BE2C (cell line): ENCODE measurements around the gene CMTM1.

Experiments used
- DNase-seq: peaks from one replicate; pipeline ENCODE4 v3.0.0-alpha.2; 2020
- H3K27me3 ChIP-seq: fragments of 250-450 bp; sonication (Bioruptor Pico); 2 replicates; pipeline ENCODE4 v1.5.1; 2020; ENCODE audit warnings: mild to moderate bottlenecking
- H3K36me3 ChIP-seq: fragments of 250-450 bp; sonication (Bioruptor Pico); 2 replicates; pipeline ENCODE4 v1.5.1; 2020; ENCODE audit warnings: mild to moderate bottlenecking
- H3K4me1 ChIP-seq: fragments of 250-450 bp; sonication (Bioruptor Pico); 2 replicates; pipeline ENCODE4 v1.5.1; 2020
- H3K4me3 ChIP-seq: 2 replicates; pipeline ENCODE4 v1.5.1; 2011; ENCODE audit warnings: low read depth, low read length
- H3K9me3 ChIP-seq: fragments of 250-450 bp; sonication (Bioruptor Pico); 2 replicates; pipeline ENCODE4 v1.5.1; 2020
- CTCF ChIP-seq: IDR thresholded peaks from 2 replicates; pipeline ENCODE4 v1.5.1; 2012; ENCODE audit warnings: mild to moderate bottlenecking, low read depth, low read length

Gene CMTM1

GRCh38 chr16:66596986-66597848 lies 31.0 kb downstream of the CMTM1 start:
- Histone ChIP-seq H3K4me1 (no peaks in the 10 kb centered on the region), H3K27me3 (no peaks in the 10 kb centered on the region), H3K4me3 (no peak overlapping the region), H3K36me3 (no peaks in the 10 kb centered on the region), H3K9me3 (no peaks in the 10 kb centered on the region)
- TF ChIP-seq CTCF, result no peak
- no peak for DNase-seq

DNA sequence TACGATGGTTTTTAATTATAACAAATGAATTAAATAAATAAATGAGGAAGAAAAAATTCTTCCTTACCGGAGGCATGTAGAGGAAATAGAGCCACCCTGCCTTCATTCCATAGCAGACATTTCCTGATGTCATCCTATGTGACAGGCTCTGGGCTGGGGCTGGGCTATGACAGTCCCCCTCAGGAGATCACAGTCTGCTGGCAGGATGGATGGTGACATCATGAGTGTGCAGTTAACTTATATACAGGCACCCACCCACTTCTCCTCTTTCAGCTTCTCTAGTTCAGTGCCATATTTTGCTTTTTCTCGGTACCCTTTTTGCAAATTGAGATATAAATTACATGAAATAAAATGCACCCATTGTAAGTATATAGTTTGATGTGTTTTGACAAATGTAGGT lies 31.9 kb downstream of the CMTM1 start:
- Histone ChIP-seq H3K4me3 (no peak overlapping the region), H3K36me3 (no peaks in the 10 kb centered on the region), H3K9me3 (no peaks in the 10 kb centered on the region), H3K4me1 (no peaks in the 10 kb centered on the region), H3K27me3 (no peaks in the 10 kb centered on the region)
- no peak for TF ChIP-seq CTCF
- DNase-seq, result no peak

- Histone ChIP-seq H3K9me3 (no peaks in the 10 kb centered on the region), H3K27me3 (no peaks in the 10 kb centered on the region), H3K36me3 (no peaks in the 10 kb centered on the region), H3K4me1 (no peaks in the 10 kb centered on the region), H3K4me3 (no peak overlapping the region)
- TF ChIP-seq CTCF, result no peak
- DNase-seq, result no peak
Measured at GRCh38 chr16:66599726-66600125, 33.5 kb downstream of the CMTM1 start.

GRCh38 chr16:66600477-66600876 lies 34.2 kb downstream of the CMTM1 start:
- Histone ChIP-seq H3K27me3 (no peaks in the 10 kb centered on the region), H3K4me3 (no peak overlapping the region), H3K9me3 (no peaks in the 10 kb centered on the region), H3K36me3 (no peaks in the 10 kb centered on the region), H3K4me1 (no peaks in the 10 kb centered on the region)
- no peak for TF ChIP-seq CTCF
- no peak for DNase-seq

DNA sequence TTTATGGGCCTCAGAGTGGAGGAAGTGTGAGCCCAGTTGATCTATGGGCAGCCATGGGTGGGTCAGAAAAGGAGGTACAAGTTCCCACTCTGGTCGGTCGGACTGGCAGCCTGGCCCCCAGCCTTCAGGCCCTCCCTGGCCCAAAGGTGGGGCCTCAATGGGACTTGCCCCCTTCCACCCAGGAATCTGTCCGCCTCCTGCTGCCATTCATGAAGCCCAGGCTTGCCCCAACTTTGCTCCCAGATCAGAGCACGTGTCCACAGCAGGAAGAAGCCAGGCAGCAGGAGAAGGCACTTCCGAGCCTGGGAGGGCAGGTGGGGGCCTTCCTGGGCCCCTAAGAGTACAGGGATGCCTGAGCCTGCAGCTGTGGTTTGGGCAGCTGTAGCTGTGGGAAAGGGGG lies 35.2 kb downstream of the CMTM1 start:
- no peak for DNase-seq
- no peak overlapping the region for H3K4me3 ChIP-seq
- no peaks in the 10 kb centered on the region for H3K27me3 ChIP-seq
- H3K36me3 ChIP-seq, result no peaks in the 10 kb centered on the region
- H3K9me3 ChIP-seq, result no peaks in the 10 kb centered on the region
- no peak for TF ChIP-seq CTCF
- H3K4me1 ChIP-seq, result no peaks in the 10 kb centered on the region
